Thyroid gland (tissue), 4 donors: ENCODE data around the gene TTF2.

Experiments
- POLR2A ChIP-seq, 2 donors: fragments of 450-650 bp; IDR thresholded peaks; one replicate each; pipeline ENCODE4 v1.6.1; 2017; ENCODE audit warnings: antibody characterized with exemption in 2 of 2, mild to moderate bottlenecking in 2 of 2, moderate library complexity in 1 of 2
- TF ChIP-seq, protein P1 (sequence below), 6 experiments: fragments of 200-600 bp in 3 of 6; fragments of 450-650 bp in 3 of 6; sonication (generic) in 3 of 6; IDR thresholded peaks; one replicate each; pipeline ENCODE4 v1.5.1; 2016 to 2019; ENCODE audit warnings: antibody characterized with exemption in 6 of 6, mild to moderate bottlenecking in 2 of 6, inconsistent platforms in 1 of 6, moderate library complexity in 1 of 6

DNA sequence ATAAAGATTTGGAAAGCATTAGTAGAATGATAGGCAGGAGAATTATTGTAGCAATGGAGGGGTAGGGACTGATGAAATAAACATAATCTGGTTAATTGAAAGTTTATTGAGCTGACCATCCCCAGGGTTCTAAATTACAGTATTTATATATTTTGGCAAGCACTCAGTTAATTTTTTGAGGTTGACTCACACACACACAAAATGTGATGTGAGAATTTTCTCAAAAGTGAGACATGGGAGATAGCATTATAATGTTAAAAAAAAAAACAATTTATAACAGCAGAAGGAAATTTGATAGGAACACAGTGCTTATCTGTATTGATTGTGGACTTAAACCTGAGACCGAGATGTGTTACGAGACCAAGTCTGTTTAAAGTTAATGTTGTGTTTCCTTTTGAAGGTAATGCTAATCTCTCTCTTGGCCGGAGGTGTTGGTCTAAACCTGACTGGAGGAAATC, 36.9 kb downstream of the TTF2 start:
- TF ChIP-seq, protein P1, sequence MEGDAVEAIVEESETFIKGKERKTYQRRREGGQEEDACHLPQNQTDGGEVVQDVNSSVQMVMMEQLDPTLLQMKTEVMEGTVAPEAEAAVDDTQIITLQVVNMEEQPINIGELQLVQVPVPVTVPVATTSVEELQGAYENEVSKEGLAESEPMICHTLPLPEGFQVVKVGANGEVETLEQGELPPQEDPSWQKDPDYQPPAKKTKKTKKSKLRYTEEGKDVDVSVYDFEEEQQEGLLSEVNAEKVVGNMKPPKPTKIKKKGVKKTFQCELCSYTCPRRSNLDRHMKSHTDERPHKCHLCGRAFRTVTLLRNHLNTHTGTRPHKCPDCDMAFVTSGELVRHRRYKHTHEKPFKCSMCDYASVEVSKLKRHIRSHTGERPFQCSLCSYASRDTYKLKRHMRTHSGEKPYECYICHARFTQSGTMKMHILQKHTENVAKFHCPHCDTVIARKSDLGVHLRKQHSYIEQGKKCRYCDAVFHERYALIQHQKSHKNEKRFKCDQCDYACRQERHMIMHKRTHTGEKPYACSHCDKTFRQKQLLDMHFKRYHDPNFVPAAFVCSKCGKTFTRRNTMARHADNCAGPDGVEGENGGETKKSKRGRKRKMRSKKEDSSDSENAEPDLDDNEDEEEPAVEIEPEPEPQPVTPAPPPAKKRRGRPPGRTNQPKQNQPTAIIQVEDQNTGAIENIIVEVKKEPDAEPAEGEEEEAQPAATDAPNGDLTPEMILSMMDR (IDR thresholded peaks at IDR 0.05) = no peak
- TF ChIP-seq POLR2A (IDR thresholded peaks at IDR 0.05) = no peak
